Central memory CD8-positive, alpha-beta T cell (primary cell): ENCODE results near the gene MISP.

Experiments
- ATAC-seq: fragments of 150-1000 bp; cut with Tn5 transposase; replicated peaks from 2 replicates; pipeline ENCODE4 v1.10.0; 2022; ENCODE audit warnings: mild to moderate bottlenecking, moderate FRiP score, moderate number of reproducible peaks; ENCODE audit not compliant: poor library complexity, severe bottlenecking; ENCODE audit errors: extremely low read depth
- DNase-seq, 2 donors: peaks; one replicate each; pipeline ENCODE4 v3.0.0; 2021; ENCODE audit warnings: low spot score in 2 of 2
- H3K27ac Mint-ChIP-seq: one replicate; pipeline ENCODE4 v1.8.0; 2022; ENCODE audit warnings: low read depth, mild to moderate bottlenecking, moderate library complexity, mixed read lengths
- H3K27me3 Mint-ChIP-seq: one replicate; pipeline ENCODE4 v1.8.0; 2022; ENCODE audit warnings: mixed read lengths
- H3K36me3 Mint-ChIP-seq: one replicate; pipeline ENCODE4 v1.8.0; 2022; ENCODE audit warnings: mild to moderate bottlenecking, moderate library complexity, mixed read lengths; ENCODE audit not compliant: insufficient read depth
- H3K4me1 Mint-ChIP-seq: one replicate; pipeline ENCODE4 v1.8.0; 2022; ENCODE audit warnings: mixed read lengths
- H3K4me3 Mint-ChIP-seq: one replicate; pipeline ENCODE4 v1.8.0; 2022; ENCODE audit warnings: mild to moderate bottlenecking, moderate library complexity, mixed read lengths
- H3K9me3 Mint-ChIP-seq: one replicate; pipeline ENCODE4 v1.8.0; 2022; ENCODE audit warnings: mixed read lengths

The MISP gene

DNA sequence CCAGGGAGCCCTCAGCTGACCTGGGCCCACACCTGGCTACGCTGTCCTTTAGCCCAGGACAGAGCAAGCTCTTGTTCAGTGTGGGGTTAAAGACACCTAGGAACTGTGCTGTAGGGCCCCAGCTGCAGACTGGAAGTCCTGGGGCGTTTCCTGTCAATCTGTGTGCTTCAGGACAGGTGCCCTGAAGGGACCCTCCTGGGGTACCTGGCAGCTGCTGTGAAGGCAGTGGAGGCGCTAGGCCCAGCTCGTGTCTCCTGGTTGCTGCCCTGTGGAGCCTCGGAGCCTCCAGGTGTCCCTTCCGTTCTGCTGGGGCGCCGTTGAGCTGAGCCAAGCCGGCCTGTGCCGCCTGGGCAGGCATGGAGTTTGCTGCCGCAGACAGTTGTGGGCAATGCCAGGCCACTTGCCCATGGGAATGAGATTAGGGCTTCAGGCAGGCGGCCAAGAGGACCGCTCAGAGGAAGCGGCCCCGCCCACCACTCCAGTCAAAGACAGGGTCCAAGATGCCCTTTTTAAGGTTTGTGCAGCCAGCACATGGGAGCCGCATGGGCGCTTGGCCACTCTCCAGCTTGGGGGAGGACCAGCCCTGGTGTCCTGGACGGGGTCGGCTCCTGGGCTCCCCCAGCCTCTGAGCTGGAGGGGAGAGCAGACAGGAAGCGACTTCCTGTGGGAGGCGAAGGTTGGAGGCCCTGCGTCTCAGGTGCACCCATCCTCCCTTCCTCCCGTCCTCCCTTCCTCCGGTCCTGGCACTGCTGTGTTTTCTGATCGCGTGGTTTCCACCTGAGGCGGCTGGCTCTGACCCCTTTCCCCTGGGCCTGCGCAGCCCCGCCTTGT lies 50.3 kb downstream of the MISP start:
- H3K27me3 Mint-ChIP-seq = no peaks in the 10 kb centered on the region
- peak overlapping the region; percentile 90 for H3K27ac Mint-ChIP-seq
- peaks cover 57% of the 10 kb centered on the region for H3K4me1 Mint-ChIP-seq
- ATAC-seq = no peak
- peak overlapping the region; percentile 94 for H3K4me3 Mint-ChIP-seq
- H3K36me3 Mint-ChIP-seq = peaks cover 57% of the 10 kb centered on the region
- no peak for DNase-seq
- no peaks in the 10 kb centered on the region for H3K9me3 Mint-ChIP-seq

DNA sequence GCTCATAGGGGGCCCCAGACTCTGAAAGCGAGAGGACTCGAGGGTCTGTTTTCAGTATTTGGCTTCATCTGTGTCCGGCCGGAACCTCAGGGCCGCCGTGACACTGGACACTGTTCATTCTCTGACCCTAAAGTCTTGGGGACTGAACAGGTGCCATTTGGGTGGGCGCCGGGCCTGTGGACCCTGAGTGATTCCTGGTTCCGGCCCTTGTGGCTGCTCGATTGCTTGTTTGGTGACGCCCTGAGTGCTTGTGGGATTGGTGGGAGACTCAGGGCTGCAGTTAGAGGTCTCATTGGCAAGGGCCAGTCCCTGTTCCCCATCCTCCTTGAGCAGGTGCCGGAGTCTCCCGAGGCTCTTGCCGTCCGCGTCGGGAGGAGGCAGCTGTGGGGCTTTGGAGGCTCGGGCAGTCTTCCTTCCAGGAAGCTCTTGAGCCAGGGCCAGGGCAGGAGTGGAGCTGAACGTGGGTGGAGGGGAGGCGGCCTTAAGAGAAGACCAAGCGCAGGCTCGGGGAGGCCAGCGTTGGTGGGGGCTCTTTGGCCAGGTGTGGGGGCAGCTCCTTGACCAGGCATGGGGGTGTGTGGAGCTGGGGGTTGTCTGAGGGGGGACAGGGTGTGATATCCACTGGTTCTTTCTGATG lies 51.1 kb downstream of the MISP start:
- Mint-ChIP-seq H3K4me3 (peak overlapping the region; percentile 94), H3K36me3 (peaks cover 61% of the 10 kb centered on the region), H3K9me3 (no peaks in the 10 kb centered on the region), H3K4me1 (peaks cover 52% of the 10 kb centered on the region), H3K27ac (peak overlapping the region; percentile 90), H3K27me3 (no peaks in the 10 kb centered on the region)
- no peak for ATAC-seq
- no peak for DNase-seq

DNA sequence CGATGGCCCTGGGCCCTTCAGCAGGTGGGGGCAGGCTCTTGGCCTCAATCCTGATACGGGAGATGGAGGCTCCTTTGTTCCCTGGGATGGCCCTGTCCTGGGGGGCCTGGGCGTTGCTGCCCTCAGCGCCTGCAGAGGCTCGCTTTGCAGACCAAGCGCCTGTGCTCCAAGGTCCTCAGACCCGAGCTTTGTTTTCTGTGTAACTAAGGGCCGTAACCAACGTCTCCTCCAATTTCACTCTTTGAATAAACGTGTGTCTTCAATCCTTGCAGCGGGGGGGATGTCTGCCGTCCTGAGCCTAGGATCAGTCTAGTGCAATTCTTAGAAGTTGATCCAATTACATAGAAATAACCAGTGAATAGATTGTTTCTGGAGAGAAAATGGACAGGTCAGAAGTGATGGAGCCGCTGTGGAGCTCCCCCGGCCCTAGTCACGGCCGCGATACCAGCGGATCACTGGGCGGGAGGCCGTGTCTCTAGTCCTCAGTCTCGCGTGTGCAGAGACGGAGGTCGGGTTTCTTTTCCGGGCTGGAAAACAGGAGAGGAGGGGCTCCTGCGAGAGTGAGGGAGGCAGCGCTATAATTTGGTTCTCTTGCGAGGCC lies 51.7 kb downstream of the MISP start:
- H3K27ac Mint-ChIP-seq = peak overlapping the region; percentile 90
- ATAC-seq (no peak), DNase-seq (no peak)
- H3K4me3 Mint-ChIP-seq = peak overlapping the region; percentile 94
- H3K9me3 Mint-ChIP-seq = no peaks in the 10 kb centered on the region
- H3K27me3 Mint-ChIP-seq = no peaks in the 10 kb centered on the region
- H3K36me3 Mint-ChIP-seq = peaks cover 65% of the 10 kb centered on the region
- peaks cover 57% of the 10 kb centered on the region for H3K4me1 Mint-ChIP-seq

DNA sequence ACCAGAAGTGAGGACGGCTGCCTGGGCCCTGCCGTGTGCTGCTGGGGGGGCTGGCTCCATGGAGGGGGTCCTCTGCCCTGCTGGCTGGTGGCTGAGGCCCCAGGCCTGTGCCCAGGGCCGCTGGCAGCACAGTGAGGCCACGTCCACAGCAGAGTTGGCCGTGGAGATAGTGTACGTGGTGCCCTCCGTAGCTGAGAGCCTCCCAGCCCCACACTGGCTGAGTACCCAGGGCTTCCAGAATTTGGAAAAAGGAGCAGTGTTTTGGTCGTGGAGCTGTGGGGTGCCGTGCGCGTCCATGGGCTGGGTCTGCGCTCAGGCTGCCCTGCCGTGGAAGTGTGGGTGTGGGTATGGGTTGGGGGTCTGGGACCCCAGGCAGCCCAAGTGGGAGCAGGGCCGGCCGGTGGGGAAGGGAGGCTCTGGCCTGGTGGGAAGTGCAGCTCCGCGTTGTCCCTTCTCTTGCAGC lies 52.2 kb downstream of the MISP start:
- ATAC-seq (no peak), DNase-seq (no peak)
- Mint-ChIP-seq H3K4me3 (peak overlapping the region; percentile 94), H3K27ac (peak overlapping the region; percentile 90), H3K36me3 (peaks cover 69% of the 10 kb centered on the region), H3K4me1 (peaks cover 61% of the 10 kb centered on the region), H3K27me3 (no peaks in the 10 kb centered on the region), H3K9me3 (no peaks in the 10 kb centered on the region)

DNA sequence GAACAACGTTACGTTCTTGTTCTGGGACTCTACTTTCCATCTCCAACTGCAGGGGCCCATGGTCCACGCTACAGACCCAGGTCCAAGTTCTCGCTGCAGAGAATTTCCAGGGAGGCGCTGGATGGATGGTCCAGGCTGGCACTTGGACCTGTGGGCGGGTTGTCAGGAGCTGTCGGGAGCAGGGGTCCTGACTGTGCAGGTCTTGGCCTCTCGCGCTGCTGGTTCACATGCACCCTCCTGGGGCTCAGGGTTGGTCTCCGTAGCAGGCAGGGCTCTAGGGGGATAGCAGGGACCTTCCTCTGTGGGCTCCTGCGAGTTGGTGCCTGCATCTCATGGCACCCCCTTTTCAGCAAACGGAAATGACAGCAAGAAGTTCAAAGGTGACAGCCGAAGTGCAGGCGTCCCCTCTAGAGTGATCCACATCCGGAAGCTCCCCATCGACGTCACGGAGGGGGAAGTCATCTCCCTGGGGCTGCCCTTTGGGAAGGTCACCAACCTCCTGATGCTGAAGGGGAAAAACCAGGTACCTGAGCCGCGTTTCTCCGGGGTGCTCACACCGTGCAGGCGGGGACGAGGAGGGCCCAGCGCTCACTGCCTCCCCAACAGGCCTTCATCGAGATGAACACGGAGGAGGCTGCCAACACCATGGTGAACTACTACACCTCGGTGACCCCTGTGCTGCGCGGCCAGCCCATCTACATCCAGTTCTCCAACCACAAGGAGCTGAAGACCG lies 52.9 kb downstream of the MISP start:
- DNase-seq = no peak
- no peak for ATAC-seq
- Mint-ChIP-seq H3K27ac (peak overlapping the region; percentile 90), H3K4me3 (peak overlapping the region; percentile 94), H3K36me3 (peaks cover 68% of the 10 kb centered on the region), H3K9me3 (no peaks in the 10 kb centered on the region), H3K27me3 (no peaks in the 10 kb centered on the region), H3K4me1 (peaks cover 60% of the 10 kb centered on the region)

DNA sequence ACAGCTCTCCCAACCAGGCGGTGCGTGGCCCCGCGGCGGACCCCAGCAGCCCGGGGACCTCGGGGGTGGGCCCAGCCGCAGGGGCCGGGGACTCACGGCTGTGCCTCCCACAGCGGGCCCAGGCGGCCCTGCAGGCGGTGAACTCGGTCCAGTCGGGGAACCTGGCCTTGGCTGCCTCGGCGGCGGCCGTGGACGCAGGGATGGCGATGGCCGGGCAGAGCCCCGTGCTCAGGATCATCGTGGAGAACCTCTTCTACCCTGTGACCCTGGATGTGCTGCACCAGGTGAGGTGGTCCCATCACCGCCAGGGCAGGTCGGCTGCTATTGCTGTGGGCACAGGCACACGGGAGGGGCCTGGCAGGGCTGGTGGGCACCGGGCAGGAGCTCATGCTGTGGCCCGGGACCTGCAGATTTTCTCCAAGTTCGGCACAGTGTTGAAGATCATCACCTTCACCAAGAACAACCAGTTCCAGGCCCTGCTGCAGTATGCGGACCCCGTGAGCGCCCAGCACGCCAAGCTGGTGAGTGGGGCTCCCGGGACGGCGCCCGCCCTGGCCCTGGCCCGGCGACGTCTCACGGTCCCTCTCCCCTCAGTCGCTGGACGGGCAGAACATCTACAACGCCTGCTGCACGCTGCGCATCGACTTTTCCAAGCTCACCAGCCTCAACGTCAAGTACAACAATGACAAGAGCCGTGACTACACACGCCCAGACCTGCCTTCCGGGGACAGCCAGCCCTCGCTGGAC lies 53.7 kb downstream of the MISP start:
- no peak overlapping the region for H3K27ac Mint-ChIP-seq
- no peaks in the 10 kb centered on the region for H3K27me3 Mint-ChIP-seq
- H3K4me1 Mint-ChIP-seq = peaks cover 52% of the 10 kb centered on the region
- peaks cover 67% of the 10 kb centered on the region for H3K36me3 Mint-ChIP-seq
- no peaks in the 10 kb centered on the region for H3K9me3 Mint-ChIP-seq
- H3K4me3 Mint-ChIP-seq = no peak overlapping the region
- DNase-seq = no peak
- no peak for ATAC-seq

DNA sequence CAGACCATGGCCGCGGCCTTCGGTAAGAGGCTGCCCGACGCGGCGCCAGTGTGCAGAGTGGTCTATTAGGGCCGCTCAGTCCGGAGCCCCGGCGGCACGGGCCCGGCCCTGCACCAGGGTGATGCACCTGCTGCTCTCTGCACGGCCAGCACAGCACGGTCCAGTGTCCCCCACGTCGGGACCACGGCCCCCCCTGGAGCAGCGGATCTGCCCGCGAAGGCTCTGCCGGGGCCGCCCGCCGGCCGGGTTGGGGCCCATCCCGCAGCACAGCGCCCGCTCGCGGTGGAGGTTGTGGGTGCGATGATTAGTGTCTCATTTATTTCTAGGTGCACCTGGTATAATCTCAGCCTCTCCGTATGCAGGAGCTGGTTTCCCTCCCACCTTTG lies 54.2 kb downstream of the MISP start:
- no peak for DNase-seq
- Mint-ChIP-seq H3K27ac (no peak overlapping the region), H3K36me3 (peaks cover 71% of the 10 kb centered on the region), H3K4me1 (peaks cover 46% of the 10 kb centered on the region), H3K9me3 (no peaks in the 10 kb centered on the region), H3K27me3 (no peaks in the 10 kb centered on the region), H3K4me3 (no peak overlapping the region)
- ATAC-seq = no peak

DNA sequence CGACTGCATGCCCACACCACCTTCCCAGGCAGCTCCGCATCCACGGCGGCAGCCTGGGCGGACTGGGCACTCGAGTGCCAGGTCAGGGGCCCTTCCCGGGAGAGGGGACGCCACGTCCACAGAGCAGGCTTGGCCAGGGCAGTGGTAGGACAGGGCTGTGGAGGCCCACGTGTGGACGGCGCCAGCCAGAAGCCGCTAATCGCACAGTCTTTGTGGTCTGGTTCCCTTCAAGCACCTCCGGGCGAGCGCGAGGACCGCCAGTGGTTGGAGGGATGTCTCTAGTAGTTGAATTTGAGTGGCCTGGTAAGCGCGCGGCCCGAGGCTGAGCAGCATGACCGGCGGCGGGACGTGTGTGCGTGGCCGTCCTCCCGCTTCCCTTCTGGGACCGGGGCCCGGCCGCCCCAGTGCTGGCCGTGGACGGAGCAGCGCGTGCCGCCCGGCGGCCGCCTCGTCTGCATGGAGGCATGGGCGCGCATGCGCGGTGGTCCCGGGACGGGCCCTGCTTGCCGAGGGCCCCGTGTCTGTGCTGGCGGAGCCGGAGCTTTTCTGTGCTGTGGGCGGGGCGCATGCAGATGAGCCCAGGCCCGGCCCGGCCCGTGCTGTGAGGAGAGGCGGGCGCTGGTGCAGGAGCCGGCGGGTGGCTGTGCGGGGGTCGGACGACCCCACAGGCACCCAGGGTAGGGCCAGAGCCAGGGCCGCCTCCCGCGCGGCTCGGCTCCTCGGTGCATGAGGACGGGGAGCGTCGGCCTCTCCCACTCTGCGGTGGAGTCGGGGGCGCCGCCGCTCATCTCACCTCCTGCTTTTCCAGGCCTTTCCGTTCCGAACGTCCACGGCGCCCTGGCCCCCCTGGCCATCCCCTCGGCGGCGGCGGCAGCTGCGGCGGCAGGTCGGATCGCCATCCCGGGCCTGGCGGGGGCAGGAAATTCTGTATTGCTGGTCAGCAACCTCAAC lies 55.0 kb downstream of the MISP start:
- Mint-ChIP-seq H3K36me3 (peaks cover 77% of the 10 kb centered on the region), H3K4me3 (no peak overlapping the region), H3K27me3 (no peaks in the 10 kb centered on the region), H3K9me3 (no peaks in the 10 kb centered on the region), H3K27ac (no peak overlapping the region), H3K4me1 (peaks cover 39% of the 10 kb centered on the region)
- ATAC-seq (no peak), DNase-seq (no peak)

DNA sequence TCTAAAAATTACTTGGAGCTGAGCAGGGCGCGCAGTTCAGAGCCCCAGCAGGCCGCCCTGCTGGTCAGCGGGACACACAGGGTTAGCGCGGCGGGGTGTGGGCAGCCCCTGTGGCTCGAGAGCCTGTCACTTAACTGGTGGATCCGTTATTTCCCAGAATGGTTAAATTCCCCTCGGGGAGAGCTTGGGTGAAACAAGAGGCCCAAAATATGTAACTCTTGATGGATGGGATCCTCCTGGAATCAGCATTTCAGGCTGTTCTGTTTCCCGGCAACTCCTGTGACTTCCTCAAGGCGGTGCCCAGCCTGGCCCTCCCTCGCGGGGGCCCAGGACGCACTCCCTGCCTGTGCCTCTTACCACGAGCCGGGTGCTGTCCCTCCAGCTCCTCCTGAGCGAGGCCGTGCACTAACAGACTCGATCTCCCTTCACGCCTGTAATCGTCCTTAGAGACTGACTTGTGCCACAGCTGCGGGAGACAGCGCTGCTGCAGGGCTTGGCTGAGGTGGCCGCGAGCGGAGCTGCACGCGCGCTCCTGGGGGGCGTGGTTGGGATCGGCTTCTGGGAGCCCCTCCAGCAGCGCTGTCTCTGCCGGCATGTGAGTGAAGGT lies 56.0 kb downstream of the MISP start:
- Mint-ChIP-seq H3K36me3 (peaks cover 78% of the 10 kb centered on the region), H3K4me1 (peaks cover 29% of the 10 kb centered on the region), H3K4me3 (peak overlapping the region; percentile 37), H3K27ac (peak overlapping the region; percentile 44), H3K9me3 (no peaks in the 10 kb centered on the region), H3K27me3 (no peaks in the 10 kb centered on the region)
- ATAC-seq (no peak), DNase-seq (no peak)

DNA sequence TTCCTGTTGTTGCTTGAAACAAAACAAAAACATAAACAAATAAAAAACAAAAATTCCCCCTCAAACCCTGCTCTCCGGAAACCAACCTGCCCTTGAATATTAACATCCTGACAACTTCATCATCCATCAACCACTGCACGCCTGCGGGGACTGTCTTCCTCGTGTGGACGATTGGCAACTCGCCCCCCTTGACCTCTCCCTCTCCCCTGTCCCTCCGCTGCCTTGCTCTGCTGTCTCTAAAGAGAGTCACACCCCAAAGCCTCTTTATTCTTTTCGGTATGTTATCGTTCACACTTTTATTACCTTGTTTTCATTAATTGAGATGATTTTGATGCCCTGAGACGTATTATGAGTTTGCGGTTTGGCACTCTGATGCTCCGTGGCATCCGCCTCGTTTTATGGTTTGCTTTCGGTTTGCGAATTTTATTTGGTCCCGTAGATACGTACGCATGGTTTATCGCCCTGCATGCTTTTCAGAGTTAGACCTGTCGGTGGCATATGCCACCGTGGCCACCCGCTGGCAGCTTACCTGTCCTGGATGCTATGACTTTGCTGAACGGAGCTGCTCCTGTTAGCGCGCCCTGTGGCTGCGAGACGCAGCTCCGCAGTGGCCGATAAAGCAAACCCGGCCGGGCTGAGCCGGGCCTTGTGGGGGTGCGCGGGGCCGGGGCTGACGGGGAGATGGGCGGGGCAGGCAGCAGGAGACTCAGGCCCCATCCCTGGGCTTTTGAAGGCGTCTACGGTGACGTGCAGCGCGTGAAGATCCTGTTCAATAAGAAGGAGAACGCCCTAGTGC lies 56.9 kb downstream of the MISP start:
- H3K36me3 Mint-ChIP-seq = peaks cover 74% of the 10 kb centered on the region

More for the DNA sequence above, 56.9 kb downstream of the MISP start:
- DNase-seq (no peak), ATAC-seq (no peak)
- Mint-ChIP-seq H3K9me3 (no peaks in the 10 kb centered on the region), H3K4me1 (peaks cover 20% of the 10 kb centered on the region), H3K27me3 (no peaks in the 10 kb centered on the region), H3K4me3 (peak overlapping the region; percentile 37), H3K27ac (peak overlapping the region; percentile 44)
